IPS-11a (cell line): ENCODE data around the gene U2SURP.
"Not testable (repeated sequence)": the region's sequence is repeated elsewhere in the genome, so short reads cannot be mapped to it uniquely, and the experiment has no call there.

ENCODE experiments used
- H3K4me3 ChIP-seq: one replicate; pipeline ENCODE4 v1.5.1; 2013; ENCODE audit warnings: low read depth, low read length, control low read depth

U2SURP gene

DNA sequence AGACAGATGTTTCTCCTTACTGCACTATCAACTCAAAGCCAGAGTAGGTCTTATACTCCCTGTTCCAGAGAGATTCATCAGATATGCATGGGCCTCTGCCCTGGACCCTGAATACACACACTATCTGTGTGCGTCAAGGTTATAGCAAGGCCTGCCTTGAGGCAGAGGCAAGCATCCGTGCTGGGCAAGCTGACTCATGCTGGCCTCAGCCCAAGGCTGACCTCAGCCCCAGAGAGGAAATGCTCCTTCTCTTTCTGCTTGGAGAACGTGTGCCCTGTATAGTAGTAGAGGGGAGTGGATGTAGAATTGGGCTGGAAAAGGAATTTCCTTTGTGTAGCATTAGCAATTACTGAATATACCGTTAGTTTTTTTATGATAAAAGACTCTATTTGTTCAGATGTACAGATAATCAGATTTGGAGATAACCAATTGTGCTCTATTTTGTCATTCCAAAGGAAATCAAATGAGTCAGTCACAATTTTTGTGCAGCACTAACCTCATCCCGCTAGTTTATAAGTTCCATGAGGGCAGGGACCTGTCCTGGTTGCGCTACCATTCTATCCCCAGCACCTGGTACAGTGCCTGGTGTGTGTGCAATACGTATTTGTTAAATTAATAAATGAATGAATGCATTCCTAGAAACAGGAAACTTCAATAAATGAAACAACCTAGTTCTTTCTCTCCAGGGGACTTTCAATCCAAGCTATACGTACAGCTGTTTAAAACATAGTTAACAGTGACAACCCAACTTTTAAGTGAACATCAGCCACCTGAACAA, 24.6 kb upstream of the U2SURP start:
- H3K4me3 ChIP-seq: no peak overlapping the region

DNA sequence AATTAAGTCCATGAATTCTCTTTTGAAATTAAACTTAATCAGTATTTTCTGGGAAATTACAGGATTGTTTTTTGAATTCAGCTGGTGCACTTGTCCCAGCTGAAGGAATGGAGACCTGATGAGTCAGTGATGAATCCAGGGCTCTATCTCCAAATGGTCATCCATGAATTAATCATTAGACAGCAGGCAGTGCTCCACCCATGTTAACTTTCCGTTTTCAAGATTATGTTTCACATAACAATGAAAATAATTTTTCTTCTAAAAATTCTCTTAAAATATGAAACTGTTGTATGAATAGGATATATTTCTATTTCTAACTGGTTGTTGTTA, 24.0 kb upstream of the U2SURP start:
- H3K4me3 ChIP-seq: no peak overlapping the region

DNA sequence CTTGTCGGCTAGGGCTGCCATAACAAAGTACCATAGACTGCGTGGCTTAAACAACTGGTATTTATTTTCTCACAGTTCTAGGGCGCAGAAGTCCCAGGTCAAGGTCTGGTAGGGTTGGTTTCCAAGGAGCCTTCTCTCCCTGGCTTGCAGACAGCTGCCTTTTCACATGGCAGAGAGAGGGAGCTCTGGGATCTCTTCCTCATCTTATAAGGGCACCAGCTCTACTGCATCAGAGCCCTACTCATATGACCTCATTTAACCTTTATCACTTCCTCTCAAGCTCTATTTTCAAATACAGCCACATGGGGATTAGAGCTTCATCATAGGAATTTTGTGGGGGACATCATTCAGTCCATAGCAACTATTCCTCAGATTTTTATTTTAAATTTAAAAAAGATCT, 20.3 kb upstream of the U2SURP start:
- H3K4me3 ChIP-seq: no peak overlapping the region

DNA sequence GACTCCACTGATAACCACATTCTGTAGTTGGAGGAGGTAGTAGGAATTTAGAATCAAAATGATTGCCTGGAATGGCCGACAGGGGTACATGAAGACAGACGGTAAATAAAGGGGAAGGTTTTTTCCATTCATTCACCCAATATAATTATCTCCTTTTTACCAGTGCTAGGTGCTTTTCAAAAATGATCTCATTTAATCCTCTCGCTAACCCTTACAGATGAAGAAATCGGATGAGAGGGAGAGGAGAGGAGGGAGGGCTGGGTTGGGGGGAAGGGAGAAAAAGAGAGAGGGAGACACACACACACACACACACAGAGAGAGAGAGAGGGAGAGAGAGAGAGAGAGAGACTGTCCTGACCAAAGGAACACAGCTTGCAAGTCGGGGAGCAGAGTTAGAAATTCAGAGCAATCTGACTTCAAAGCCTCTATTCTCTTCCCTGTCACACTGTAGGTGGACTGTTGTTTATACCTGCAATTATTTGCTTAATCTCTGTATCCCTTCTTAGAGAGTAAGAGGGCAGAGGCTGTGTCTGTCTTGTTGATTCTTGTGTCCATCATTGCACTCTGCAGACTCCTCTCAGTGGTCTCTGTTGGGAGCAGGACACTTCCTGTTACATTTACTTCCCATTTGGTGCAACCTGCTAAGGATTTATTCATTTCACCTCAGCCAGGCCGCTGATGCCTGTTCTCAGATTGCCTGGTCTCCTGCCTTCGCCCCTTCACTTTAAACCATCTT, 19.2 kb upstream of the U2SURP start:
- H3K4me3 ChIP-seq: no peak overlapping the region

DNA sequence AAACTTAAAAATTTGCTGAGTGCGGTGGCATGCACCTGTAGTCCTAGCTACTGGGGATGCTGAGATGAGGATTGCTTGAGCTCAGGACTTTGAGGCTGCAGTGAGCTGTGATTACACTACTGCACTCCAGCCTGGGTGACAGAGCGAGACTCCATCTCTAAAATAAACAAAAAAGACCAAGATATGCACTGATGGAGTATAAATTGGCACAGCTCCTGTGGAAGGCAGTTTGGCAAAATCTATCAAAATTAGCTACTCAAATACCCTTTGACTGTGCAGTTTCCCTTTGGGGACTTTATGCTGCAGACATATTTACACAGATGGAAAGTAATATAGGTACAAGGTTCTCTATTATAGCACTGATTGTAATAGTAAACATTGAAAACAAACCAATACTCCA, 18.1 kb upstream of the U2SURP start:
- H3K4me3 ChIP-seq: no peak overlapping the region

DNA sequence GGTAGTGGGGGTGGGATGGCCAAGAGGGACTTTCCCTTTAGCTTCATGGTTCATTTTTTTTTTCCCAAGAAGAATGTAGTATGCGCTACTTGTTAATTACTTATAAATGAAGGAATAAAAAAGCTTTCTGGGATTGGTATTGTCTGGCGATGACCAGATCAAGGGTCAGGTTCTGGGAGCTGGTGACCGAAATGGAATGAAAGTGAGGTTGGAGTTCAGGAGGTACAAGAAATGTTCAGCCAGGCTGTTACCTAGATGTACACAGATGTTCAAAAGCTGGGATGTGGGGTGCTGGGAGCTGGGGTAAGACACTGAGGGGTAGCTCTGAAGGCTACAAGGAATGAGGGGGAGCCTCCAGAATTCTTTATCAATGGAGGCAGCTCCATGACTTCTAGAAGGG, 17.1 kb upstream of the U2SURP start:
- no peak overlapping the region for H3K4me3 ChIP-seq

DNA sequence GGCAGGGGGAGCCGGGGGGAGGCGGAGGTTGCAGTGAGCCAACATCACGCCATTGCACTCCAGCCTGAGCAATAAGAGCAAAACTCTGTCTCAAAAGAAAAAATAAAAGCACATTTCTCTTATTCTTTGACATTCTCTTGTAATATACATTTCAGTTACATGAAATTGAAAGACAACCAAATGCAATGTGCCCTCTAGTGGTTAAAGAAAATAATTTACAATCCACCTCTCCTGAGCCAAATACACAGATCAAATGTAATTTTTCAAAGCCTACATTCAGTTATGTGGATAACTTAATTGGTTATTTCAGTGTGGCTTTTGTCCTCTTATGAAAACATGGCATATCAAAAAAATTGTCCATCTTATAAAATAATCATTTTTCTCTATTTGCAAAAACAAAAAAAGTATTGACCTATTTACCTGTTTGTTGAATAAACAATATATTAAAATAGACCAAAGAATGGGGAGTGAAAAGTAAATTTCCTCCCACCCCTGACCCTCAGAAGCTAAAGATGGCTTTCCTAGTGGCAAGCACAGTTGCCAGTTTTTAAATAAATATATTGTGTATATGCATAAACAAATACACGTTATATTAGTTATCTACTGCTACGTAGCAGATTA, 14.2 kb upstream of the U2SURP start:
- no peak overlapping the region for H3K4me3 ChIP-seq

DNA sequence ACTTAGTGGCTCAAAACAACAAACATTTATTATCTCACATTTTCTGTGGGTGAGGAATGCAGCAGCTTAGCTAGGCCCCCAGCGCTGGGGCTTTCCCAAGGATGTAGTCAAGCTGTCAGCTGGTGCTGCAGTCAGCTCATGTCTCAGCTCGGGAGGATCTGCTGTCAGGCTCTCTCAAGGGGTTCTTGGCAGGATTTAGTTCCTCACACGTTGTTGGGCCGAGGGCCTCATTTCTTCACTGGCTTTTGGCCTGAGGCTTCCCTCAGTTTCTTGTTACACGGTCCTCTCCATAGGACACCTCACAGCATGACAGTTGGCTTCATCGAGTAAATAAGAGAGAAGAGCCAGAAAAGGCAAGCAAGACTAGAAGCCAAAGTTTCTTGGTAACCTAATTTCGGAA, 13.7 kb upstream of the U2SURP start:
- no peak overlapping the region for H3K4me3 ChIP-seq

DNA sequence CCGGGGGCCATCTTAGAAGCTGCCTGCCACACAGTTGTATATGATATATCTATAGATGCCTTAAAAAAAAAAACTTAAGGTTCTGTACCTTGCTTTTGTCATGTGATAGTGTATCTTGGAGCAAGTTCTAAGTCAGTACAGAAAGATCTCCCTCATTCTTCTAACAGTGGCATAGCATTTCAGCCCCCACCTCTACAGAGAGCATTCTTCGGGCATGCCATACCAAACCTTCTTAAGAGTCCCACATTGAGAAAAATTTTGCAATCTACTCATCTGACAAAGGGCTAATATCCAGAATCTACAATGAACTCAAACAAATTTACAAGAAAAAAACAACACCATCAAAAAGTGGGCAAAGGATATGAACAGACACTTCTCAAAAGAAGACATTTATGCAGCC, 13.1 kb upstream of the U2SURP start:
- H3K4me3 ChIP-seq: not testable (repeated sequence)

DNA sequence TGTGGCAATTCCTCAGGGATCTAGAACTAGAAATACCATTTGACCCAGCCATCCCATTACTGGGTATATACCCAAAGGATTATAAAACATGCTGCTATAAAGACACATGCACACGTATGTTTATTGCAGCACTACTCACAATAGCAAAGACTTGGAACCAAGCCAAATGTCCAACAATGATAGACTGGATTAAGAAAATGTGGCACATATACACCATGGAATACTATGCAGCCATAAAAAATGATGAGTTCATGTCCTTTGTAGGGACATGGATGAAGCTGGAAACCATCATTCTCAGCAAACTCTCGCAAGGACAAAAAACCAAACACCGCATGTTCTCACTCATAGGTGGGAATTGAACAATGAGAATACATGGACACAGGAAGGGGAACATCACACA, 12.5 kb upstream of the U2SURP start:
- not testable (repeated sequence) for H3K4me3 ChIP-seq

DNA sequence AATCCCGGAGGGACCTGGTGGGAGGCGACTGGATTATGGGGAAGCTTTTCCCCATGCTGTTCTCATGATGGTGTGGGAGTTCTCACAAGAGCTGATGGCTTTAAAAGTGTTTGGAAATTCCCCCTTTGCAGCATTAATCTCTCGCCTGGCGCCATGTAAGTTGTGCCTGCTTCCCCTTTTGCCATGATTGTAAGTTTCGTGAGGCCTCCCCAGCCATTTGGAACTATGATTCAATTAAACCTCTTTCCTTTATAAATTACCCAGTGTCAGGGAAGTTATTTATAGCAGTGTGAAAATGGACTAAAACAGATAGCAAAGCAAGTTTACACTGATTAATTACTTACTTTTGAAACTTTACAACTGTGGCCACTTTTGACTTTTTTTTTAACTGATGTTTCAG, 10.6 kb upstream of the U2SURP start:
- H3K4me3 ChIP-seq: no peak overlapping the region

DNA sequence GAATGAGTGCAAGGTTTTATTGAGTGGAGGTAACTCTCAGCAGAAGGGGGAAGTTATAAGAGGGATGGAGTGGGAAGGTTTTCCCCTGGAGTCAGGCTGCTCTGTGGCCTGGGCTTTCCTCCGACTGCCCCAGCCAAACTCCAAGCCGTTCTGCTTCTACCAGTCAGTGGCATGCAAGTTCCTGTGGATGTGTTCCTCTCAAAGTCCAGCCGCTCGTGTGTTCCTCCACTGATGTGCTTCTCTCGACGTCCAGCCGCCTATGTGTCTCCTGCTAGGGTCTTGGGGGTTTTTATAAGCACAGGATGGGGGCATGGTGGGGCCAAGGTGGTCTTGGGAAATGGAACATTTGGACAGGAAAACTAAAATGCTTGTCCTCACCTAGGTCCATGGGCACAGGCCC, 9.0 kb upstream of the U2SURP start:
- no peak overlapping the region for H3K4me3 ChIP-seq

DNA sequence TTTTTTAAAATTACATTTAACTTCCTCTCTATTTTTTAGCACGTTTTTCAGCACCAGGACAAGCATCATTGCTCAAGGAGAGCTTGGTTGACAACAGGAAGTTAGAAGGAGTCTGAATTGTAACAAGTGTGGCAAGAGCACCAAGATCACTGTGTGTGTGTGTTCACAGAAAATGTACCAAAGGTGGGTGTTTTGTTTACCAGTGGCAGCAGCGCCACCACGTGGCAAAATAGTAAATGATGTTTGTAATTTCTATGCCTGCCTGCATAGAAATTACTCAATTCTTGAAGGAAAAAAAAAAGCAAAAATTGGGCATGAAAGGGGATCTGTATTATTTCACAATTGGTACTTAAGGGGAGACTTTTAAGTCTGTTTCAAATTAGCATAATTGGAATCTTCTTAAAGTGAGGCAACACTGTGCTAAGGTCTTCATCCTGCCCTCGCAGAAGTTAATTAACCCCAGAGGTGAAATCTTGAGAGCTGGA, 7.4 kb upstream of the U2SURP start:
- H3K4me3 ChIP-seq: no peak overlapping the region

DNA sequence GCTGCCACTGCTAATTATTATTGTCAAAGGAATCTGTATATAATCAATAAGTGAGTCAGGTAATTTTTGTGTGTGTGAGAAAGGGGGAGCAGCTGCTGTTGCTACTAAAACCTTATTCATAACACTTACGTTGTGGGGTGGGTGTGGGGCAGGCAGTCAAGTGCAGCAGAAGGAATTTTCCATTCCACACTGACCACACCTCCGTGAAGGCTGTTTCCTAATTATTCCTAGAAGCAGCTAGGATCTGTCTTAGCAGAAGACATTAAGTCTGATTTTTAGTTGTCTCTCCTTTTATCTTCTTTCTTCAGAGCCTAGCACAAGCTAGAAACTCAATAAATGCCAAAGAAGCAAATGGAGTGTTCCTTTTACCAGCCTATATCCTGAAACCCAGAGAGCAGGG, 4.0 kb upstream of the U2SURP start:
- H3K4me3 ChIP-seq: no peak overlapping the region

DNA sequence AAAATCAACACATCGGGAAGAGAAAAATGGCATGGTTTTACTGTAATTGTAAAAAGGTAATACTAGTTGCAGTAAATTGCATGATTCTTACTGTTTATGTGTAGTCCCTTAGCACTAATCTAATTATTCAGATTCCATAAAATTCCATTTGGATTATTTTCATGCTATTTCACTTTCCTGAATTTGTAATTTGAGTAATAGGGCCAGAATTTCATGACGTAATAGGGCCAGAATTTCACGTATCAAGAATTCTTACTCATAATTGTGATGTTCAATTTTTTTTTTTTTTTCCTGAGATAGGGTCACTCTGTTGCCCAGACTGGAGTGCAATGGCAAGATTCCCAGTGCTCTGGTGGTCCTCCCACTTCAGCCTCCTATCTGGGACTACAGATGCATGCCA, 2.9 kb upstream of the U2SURP start:
- H3K4me3 ChIP-seq: no peak overlapping the region

DNA sequence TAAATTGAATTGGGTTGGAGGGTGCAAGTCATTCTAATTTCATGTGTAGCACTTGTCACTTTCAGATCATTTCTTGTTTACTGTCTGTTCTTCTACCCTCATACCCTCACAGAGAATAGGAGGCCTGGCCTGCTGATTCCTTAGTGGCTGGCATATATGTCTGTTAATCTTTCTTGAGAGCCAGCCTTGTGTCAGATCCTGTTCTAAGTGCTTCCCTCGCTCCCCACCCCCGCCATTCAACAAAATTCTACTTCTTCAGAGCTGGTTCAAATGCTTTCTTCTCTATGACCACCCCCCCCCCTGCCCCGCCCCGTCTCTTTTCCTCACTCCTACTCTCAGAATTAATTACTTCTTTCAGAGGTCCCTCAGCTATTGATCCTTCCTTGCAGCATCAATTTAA, 1.5 kb upstream of the U2SURP start:
- H3K4me3 ChIP-seq: no peak overlapping the region

DNA sequence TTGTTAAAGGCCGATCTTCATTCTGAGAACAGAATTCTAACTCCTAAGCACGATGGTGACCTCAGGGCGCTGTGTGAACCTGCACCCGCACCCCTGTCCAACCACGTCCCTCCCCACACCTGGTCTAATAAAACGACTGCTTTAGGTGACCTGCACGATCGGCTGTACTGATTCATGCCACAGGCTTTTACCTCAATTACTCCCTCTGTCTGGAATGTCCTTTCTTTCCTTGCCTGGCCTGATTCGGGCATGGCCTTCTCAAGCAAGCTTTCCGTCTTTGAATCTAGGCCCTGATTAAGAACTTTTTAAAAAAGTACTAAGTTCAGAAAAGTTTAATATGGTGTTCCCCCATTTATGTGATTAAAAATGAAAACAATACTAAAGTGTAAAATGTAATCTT, 842 bp upstream of the U2SURP start:
- peak overlapping the region; percentile 97 for H3K4me3 ChIP-seq

DNA sequence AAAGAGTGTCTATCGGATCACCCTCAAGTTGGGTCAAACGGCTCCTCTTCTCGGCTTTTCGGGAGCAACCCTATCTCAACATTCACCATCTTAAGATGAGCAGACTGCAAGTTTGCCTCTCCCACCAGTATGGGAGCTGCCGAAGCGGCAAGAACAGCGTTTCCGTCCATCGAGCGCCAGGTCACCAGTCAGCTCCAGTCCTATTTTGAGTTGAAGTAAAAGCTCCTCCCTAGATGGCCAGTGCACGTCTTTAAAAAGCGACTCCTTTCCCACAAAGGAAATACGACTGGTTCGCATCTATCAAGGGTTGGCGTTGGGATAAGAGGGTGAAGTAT, 369 bp upstream of the U2SURP start:
- peak overlapping the region; percentile 97 for H3K4me3 ChIP-seq

DNA sequence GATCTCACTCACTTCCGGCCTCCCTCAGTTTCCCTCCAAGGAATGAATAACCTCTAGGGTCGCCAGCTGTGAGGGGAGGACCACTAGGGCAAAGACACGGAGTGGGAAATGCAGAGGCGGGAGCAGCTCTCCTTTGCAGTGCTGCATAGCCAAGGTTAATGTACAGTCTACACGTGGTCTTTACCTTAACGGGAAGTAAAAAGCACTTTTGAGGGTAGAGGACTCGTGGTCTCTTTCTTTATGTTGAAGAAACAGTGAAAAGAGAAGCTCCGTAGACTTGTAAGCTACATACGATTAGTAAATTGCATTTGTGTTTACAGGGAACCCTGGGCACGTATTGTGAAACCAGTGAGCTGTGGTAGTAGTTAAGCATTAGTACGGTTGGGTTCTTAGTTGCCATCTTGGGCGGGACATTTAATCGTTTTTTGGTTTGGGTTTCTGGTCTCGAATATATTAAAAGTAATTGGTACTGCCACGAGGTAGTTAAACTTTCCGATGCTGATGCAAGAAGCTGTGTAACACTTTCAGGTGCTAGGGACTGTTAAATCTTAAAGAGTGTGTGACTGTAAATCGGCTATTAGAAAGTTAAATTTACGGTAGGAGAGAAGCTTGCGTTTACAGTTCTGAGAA, 828 bp downstream of the U2SURP start:
- peak overlapping the region; percentile 97 for H3K4me3 ChIP-seq

DNA sequence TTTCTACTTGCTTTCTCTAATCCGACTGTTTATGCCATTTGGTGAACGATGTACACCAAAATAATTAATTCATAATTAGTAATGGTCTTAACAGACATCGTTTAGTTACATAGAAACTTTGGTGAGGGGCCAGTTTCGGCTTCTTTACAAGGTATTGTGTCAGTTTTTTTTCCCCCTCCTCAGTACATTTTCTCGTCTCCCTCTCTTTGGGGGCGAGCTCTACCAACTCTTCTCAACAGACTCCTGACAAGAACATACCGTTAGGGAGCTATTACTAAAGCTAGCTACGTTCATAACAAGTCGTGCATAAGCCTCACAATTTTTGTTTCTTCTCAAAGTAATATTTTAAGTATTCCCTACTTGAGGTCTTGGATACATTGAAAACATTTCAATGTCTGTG, 1.4 kb downstream of the U2SURP start:
- peak overlapping the region; percentile 97 for H3K4me3 ChIP-seq

DNA sequence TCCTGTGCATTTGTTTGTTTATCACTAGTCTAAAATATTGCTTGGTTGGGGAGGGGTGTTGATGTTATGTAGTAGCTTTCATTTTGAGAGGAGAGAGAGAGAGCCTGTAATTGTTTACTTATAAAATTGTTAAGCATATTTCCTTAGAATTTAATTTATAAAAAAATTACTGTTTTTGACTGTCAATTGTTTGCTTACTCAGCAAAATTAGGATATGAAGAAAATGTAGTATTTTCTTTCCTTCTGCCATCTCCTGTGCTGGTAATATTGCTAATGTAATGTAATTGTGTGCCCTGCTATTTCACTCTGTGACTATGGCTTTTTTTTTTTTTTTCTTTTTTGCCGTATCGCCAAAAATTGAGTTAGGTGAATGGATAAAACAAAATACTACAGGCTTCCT, 3.5 kb downstream of the U2SURP start:
- no peak overlapping the region for H3K4me3 ChIP-seq

DNA sequence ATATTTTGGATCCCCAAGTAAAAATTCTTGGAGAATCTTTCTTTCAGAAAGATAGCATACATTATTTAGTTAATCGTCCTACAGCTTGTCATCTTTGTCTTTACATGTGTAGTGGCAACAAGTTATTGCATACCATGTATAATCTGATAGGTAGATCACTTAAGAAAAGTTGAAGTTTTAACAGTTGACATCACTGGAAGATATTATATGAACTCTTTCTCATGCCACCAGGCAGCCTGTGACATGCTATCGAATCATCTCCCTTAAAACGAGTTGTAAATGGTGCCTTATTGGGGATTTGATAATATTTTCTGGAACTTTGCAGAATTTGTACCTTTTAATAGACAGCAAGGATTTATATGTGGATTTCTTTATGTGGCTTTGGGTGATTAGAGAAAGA, 8.7 kb downstream of the U2SURP start:
- no peak overlapping the region for H3K4me3 ChIP-seq
